ENCODE measurements around the gene IGSF9B. TPM values are rescaled to one million over a fixed set of nuclear protein-coding genes. Genes with fewer than 3 reads are reported as not detected.

Gene IGSF9B
- polyA plus RNA-seq, 1 donor (not counting 4 experiments of a cell fraction or from before 2014, with no cell fraction given) = 0.66 TPM

- no peaks in the 10 kb centered on the region for H3K79me2 ChIP-seq (ENCODE audit: control insufficient read depth, insufficient read depth, low read length)
- TF ChIP-seq EZH2 (IDR thresholded peaks at IDR 0.05; ENCODE audit: low read length) = no peak
- no peak for TF ChIP-seq CTCF (optimal IDR thresholded peaks at IDR 0.05 in 1 of 3, IDR thresholded peaks at IDR 0.05 in 1 of 3, conservative IDR thresholded peaks at IDR 0.05 in 1 of 3; ENCODE audit: extremely low read depth in 1 of 3, insufficient read depth in 2 of 3, low read length in 3 of 3)
- dilution Hi-C loops (cut with MboI; ENCODE audit: extremely low pct_ligation_motif_present, low sequenced_read_pairs) = no loop called here
- H3K4me1 ChIP-seq (ENCODE audit: control insufficient read depth, extremely low read depth, insufficient read depth, low read length) = peaks cover 7% of the 10 kb centered on the region
- no peaks in the 10 kb centered on the region for H3K27me3 ChIP-seq (ENCODE audit: control insufficient read depth, extremely low read depth, insufficient read depth, low read length)
- no peak overlapping the region for H3K9ac ChIP-seq (ENCODE audit: control insufficient read depth, extremely low read depth, insufficient read depth, low read length)
- H3K36me3 ChIP-seq (ENCODE audit: control insufficient read depth in 2 of 2, extremely low read depth in 1 of 2, insufficient read depth in 2 of 2, low read length in 2 of 2) = no peaks in the 10 kb centered on the region
- no peak for DNase-seq (ENCODE audit: low read depth, low spot score)
- no peaks in the 10 kb centered on the region for H4K20me1 ChIP-seq (ENCODE audit: control insufficient read depth, extremely low read depth, insufficient read depth, low read length)
- no peaks in the 10 kb centered on the region for H3K9me1 ChIP-seq (ENCODE audit: control insufficient read depth, extremely low read depth, insufficient read depth, low read length)
- FAIRE-seq = no peak
- no peak overlapping the region for H2AFZ ChIP-seq (ENCODE audit: control insufficient read depth, low read length)
- no peak overlapping the region for H3K4me2 ChIP-seq (ENCODE audit: control insufficient read depth, extremely low read depth, insufficient read depth, low read depth, low read length)
- H3K27ac ChIP-seq (ENCODE audit: control insufficient read depth, insufficient read depth, low read length) = no peak overlapping the region
- no peak overlapping the region for H3K4me3 ChIP-seq (ENCODE audit: control insufficient read depth in 2 of 3, extremely low read depth in 1 of 3, insufficient read depth in 2 of 3, low read depth in 1 of 3, low read length in 3 of 3)
- H3K9me3 ChIP-seq (ENCODE audit: control insufficient read depth, low read depth, low read length) = peaks cover 4% of the 10 kb centered on the region
Measured at GRCh38 chr11:133938166-133938565, 18.6 kb downstream of the IGSF9B start.

GRCh38 chr11:133937468-133937867 is 19.3 kb downstream of the IGSF9B start:
- no peaks in the 10 kb centered on the region for H3K79me2 ChIP-seq (ENCODE audit: control insufficient read depth, insufficient read depth, low read length)
- no peak for DNase-seq (ENCODE audit: low read depth, low spot score)
- H4K20me1 ChIP-seq (ENCODE audit: control insufficient read depth, extremely low read depth, insufficient read depth, low read length) = no peaks in the 10 kb centered on the region
- no peak overlapping the region for H3K4me2 ChIP-seq (ENCODE audit: control insufficient read depth, extremely low read depth, insufficient read depth, low read depth, low read length)
- H3K9me3 ChIP-seq (ENCODE audit: control insufficient read depth, low read depth, low read length) = peaks cover 4% of the 10 kb centered on the region
- no peak for TF ChIP-seq CTCF (optimal IDR thresholded peaks at IDR 0.05 in 1 of 3, IDR thresholded peaks at IDR 0.05 in 1 of 3, conservative IDR thresholded peaks at IDR 0.05 in 1 of 3; ENCODE audit: extremely low read depth in 1 of 3, insufficient read depth in 2 of 3, low read length in 3 of 3)
- TF ChIP-seq EZH2 (IDR thresholded peaks at IDR 0.05; ENCODE audit: low read length) = no peak
- H3K4me1 ChIP-seq (ENCODE audit: control insufficient read depth, extremely low read depth, insufficient read depth, low read length) = peaks cover 7% of the 10 kb centered on the region
- H2AFZ ChIP-seq (ENCODE audit: control insufficient read depth, low read length) = no peak overlapping the region
- FAIRE-seq = no peak
- H3K9ac ChIP-seq (ENCODE audit: control insufficient read depth, extremely low read depth, insufficient read depth, low read length) = no peak overlapping the region
- no peak overlapping the region for H3K27ac ChIP-seq (ENCODE audit: control insufficient read depth, insufficient read depth, low read length)
- no peaks in the 10 kb centered on the region for H3K36me3 ChIP-seq (ENCODE audit: control insufficient read depth in 2 of 2, extremely low read depth in 1 of 2, insufficient read depth in 2 of 2, low read length in 2 of 2)
- H3K9me1 ChIP-seq (ENCODE audit: control insufficient read depth, extremely low read depth, insufficient read depth, low read length) = no peaks in the 10 kb centered on the region
- no peaks in the 10 kb centered on the region for H3K27me3 ChIP-seq (ENCODE audit: control insufficient read depth, extremely low read depth, insufficient read depth, low read length)
- no peak overlapping the region for H3K4me3 ChIP-seq (ENCODE audit: control insufficient read depth in 2 of 3, extremely low read depth in 1 of 3, insufficient read depth in 2 of 3, low read depth in 1 of 3, low read length in 3 of 3)
- dilution Hi-C loops (cut with MboI; ENCODE audit: extremely low pct_ligation_motif_present, low sequenced_read_pairs) = no loop called here

Measured in keratinocyte (primary cell).